Measurements from ENCODE around the gene SEC14L2.
A peak's percentile ranks its signal among the peaks of the same experiment; 100 is the strongest.
"Not testable (repeated sequence)": the region's sequence is repeated elsewhere in the genome, so short reads cannot be mapped to it uniquely, and the experiment has no call there.

The SEC14L2 gene

GRCh38 chr22:30402766-30403104 is 5.9 kb downstream of the SEC14L2 start:
- H3K9me3 Mint-ChIP-seq, H3K27ac Mint-ChIP-seq, H3K27me3 Mint-ChIP-seq, H3K36me3 Mint-ChIP-seq, H3K4me3 Mint-ChIP-seq, DNase-seq: not testable (repeated sequence)
- CTCF ChIA-PET, result interaction anchor here (1.1 kb wide), 1 partner anchor 11 kb away, joined by 4 read pairs; no protein-coding TSS in a partner anchor
- peaks cover 14% of the 10 kb centered on the region for H3K4me1 Mint-ChIP-seq

GRCh38 chr22:30404307-30404706 is 7.5 kb downstream of the SEC14L2 start:
- peaks cover 6% of the 10 kb centered on the region for H3K36me3 Mint-ChIP-seq
- H3K27me3 Mint-ChIP-seq, result no peaks in the 10 kb centered on the region
- no peak for DNase-seq
- peaks cover 2% of the 10 kb centered on the region for H3K4me1 Mint-ChIP-seq
- no peaks in the 10 kb centered on the region for H3K9me3 Mint-ChIP-seq
- H3K4me3 Mint-ChIP-seq, result no peak overlapping the region
- CTCF ChIA-PET, result no interaction called here
- no peak overlapping the region for H3K27ac Mint-ChIP-seq

- no peak overlapping the region for H3K4me3 Mint-ChIP-seq
- H3K27ac Mint-ChIP-seq, result peak overlapping the region; percentile 28
- peaks cover 13% of the 10 kb centered on the region for H3K36me3 Mint-ChIP-seq
- H3K4me1 Mint-ChIP-seq, result peaks cover 2% of the 10 kb centered on the region
- no peaks in the 10 kb centered on the region for H3K27me3 Mint-ChIP-seq
- no peak for DNase-seq
- no peaks in the 10 kb centered on the region for H3K9me3 Mint-ChIP-seq
- CTCF ChIA-PET, result interaction anchor here (0.6 to 1.0 kb wide), 2 partner anchors 8 to 16 kb away, joined by 3 read pairs; no protein-coding TSS in a partner anchor
These were observed 8.9 kb downstream of the SEC14L2 start for GRCh38 chr22:30405731-30406130.

- H3K36me3 Mint-ChIP-seq, result peaks cover 18% of the 10 kb centered on the region
- H3K27ac Mint-ChIP-seq, result no peak overlapping the region
- CTCF ChIA-PET, result interaction anchor here (1.0 kb wide), 1 partner anchor 8 kb away, joined by 3 read pairs; no protein-coding TSS in a partner anchor
These were observed 9.6 kb downstream of the SEC14L2 start for GRCh38 chr22:30406400-30406799.

GRCh38 chr22:30408388-30409102 is 11.7 kb downstream of the SEC14L2 start:
- Mint-ChIP-seq H3K36me3 (peaks cover 28% of the 10 kb centered on the region), H3K27ac (no peak overlapping the region), H3K4me3 (no peak overlapping the region), H3K9me3 (no peaks in the 10 kb centered on the region), H3K4me1 (peaks cover 8% of the 10 kb centered on the region), H3K27me3 (no peaks in the 10 kb centered on the region)
- DNase-seq, result no peak
- CTCF ChIA-PET, result no interaction called here

More at GRCh38 chr22:30406400-30406799, 9.6 kb downstream of the SEC14L2 start:
- no peaks in the 10 kb centered on the region for H3K9me3 Mint-ChIP-seq
- H3K4me1 Mint-ChIP-seq, result peaks cover 2% of the 10 kb centered on the region
- H3K27me3 Mint-ChIP-seq, result no peaks in the 10 kb centered on the region
- H3K4me3 Mint-ChIP-seq, result no peak overlapping the region
- DNase-seq, result no peak

GRCh38 chr22:30411780-30412179 is 15.0 kb downstream of the SEC14L2 start:
- Mint-ChIP-seq H3K4me1 (peaks cover 17% of the 10 kb centered on the region), H3K36me3 (peaks cover 47% of the 10 kb centered on the region), H3K27me3 (no peaks in the 10 kb centered on the region), H3K4me3 (no peak overlapping the region), H3K9me3 (no peaks in the 10 kb centered on the region), H3K27ac (no peak overlapping the region)
- CTCF ChIA-PET, result interaction anchor here (1.6 to 3.1 kb wide), 4 partner anchors 11 to 24 kb away, joined by 4 to 10 read pairs (median 6); partner anchors contain the start of genes RNF215 and SEC14L2
- no peak for DNase-seq

- Mint-ChIP-seq H3K9me3 (no peaks in the 10 kb centered on the region), H3K36me3 (peaks cover 53% of the 10 kb centered on the region), H3K4me3 (no peak overlapping the region), H3K27me3 (no peaks in the 10 kb centered on the region), H3K4me1 (peaks cover 17% of the 10 kb centered on the region), H3K27ac (no peak overlapping the region)
- DNase-seq, result no peak
- CTCF ChIA-PET, result interaction anchor here (1.2 to 3.1 kb wide), 3 partner anchors 7 to 125 kb away, joined by 3 to 10 read pairs (median 3); partner anchors contain the start of gene SEC14L2
These were observed 16.2 kb downstream of the SEC14L2 start for GRCh38 chr22:30413001-30413400.

GRCh38 chr22:30413745-30414524 is 17.1 kb downstream of the SEC14L2 start:
- H3K9me3 Mint-ChIP-seq, result no peaks in the 10 kb centered on the region
- CTCF ChIA-PET, result interaction anchor here (1.0 to 3.1 kb wide), 5 partner anchors 8 to 126 kb away, joined by 3 to 10 read pairs (median 4); partner anchors contain the start of gene SEC14L2
- H3K27me3 Mint-ChIP-seq, result no peaks in the 10 kb centered on the region
- H3K4me3 Mint-ChIP-seq, result no peak overlapping the region
- peaks cover 15% of the 10 kb centered on the region for H3K4me1 Mint-ChIP-seq
- H3K27ac Mint-ChIP-seq, result peak overlapping the region; percentile 49
- no peak for DNase-seq
- H3K36me3 Mint-ChIP-seq, result peaks cover 60% of the 10 kb centered on the region

- Mint-ChIP-seq H3K27me3 (no peaks in the 10 kb centered on the region), H3K4me1 (peaks cover 15% of the 10 kb centered on the region), H3K4me3 (no peak overlapping the region), H3K9me3 (no peaks in the 10 kb centered on the region), H3K36me3 (peaks cover 59% of the 10 kb centered on the region), H3K27ac (peak overlapping the region; percentile 49)
- DNase-seq, result no peak
- CTCF ChIA-PET, result interaction anchor here (1.0 to 2.2 kb wide), 5 partner anchors 9 to 127 kb away, joined by 3 to 5 read pairs (median 3); no protein-coding TSS in a partner anchor
These were observed 17.8 kb downstream of the SEC14L2 start for GRCh38 chr22:30414525-30415047.

GRCh38 chr22:30416403-30416802 is 19.6 kb downstream of the SEC14L2 start:
- CTCF ChIA-PET, result no interaction called here
- H3K27ac Mint-ChIP-seq, result peak overlapping the region; percentile 37
- no peak overlapping the region for H3K4me3 Mint-ChIP-seq
- DNase-seq, result no peak
- peaks cover 57% of the 10 kb centered on the region for H3K36me3 Mint-ChIP-seq
- H3K4me1 Mint-ChIP-seq, result peaks cover 26% of the 10 kb centered on the region
- no peaks in the 10 kb centered on the region for H3K27me3 Mint-ChIP-seq
- H3K9me3 Mint-ChIP-seq, result no peaks in the 10 kb centered on the region

- DNase-seq, result no peak
- Mint-ChIP-seq H3K9me3 (no peaks in the 10 kb centered on the region), H3K4me3 (no peak overlapping the region), H3K27me3 (no peaks in the 10 kb centered on the region), H3K36me3 (peaks cover 58% of the 10 kb centered on the region), H3K27ac (no peak overlapping the region), H3K4me1 (peaks cover 28% of the 10 kb centered on the region)
- CTCF ChIA-PET, result no interaction called here
These were observed 20.0 kb downstream of the SEC14L2 start for GRCh38 chr22:30416837-30417236.

GRCh38 chr22:30420347-30421125 is 23.7 kb downstream of the SEC14L2 start:
- no peaks in the 10 kb centered on the region for H3K9me3 Mint-ChIP-seq
- no peak overlapping the region for H3K4me3 Mint-ChIP-seq
- H3K27ac Mint-ChIP-seq, result no peak overlapping the region
- CTCF ChIA-PET, result interaction anchor here (1.0 kb wide), 1 partner anchor 15 kb away, joined by 3 read pairs; no protein-coding TSS in a partner anchor
- peaks cover 43% of the 10 kb centered on the region for H3K4me1 Mint-ChIP-seq
- no peaks in the 10 kb centered on the region for H3K27me3 Mint-ChIP-seq
- H3K36me3 Mint-ChIP-seq, result peaks cover 55% of the 10 kb centered on the region
- DNase-seq, result no peak

GRCh38 chr22:30421695-30422480 is 25.1 kb downstream of the SEC14L2 start:
- no peak for DNase-seq
- Mint-ChIP-seq H3K27ac (peak overlapping the region; percentile 98), H3K9me3 (no peaks in the 10 kb centered on the region), H3K4me3 (peak overlapping the region; percentile 98), H3K27me3 (no peaks in the 10 kb centered on the region), H3K36me3 (peaks cover 52% of the 10 kb centered on the region), H3K4me1 (peaks cover 55% of the 10 kb centered on the region)
- CTCF ChIA-PET, result interaction anchor here (1.0 to 6.0 kb wide), 7 partner anchors 12 to 134 kb away, joined by 3 to 81 read pairs (median 3); partner anchors contain the start of genes CASTOR1 and RNF215

Data from activated naive CD4-positive, alpha-beta T cell treated with anti-CD3 and anti-CD28 coated beads, Interleukin-2, amount 10 ng/mL, durations not matched to agents 7 days and 5 days (primary cell).